ENCODE results near the gene ATP6V1G2.
A peak's percentile ranks its signal among the peaks of the same experiment; 100 is the strongest.

ATP6V1G2 gene

GRCh38 chr6:31579546-31580437 is 33.4 kb upstream of the ATP6V1G2 start:
- H3K18ac ChIP-seq (ENCODE audit: low read length) = no peak overlapping the region
- peak overlapping the region; percentile 3 for H2AK5ac ChIP-seq (ENCODE audit: low read length)
- no peaks in the 10 kb centered on the region for H3K36me3 ChIP-seq (ENCODE audit: control insufficient read depth in 1 of 2, insufficient read depth in 2 of 2, low read length in 2 of 2)
- peak overlapping the region; percentile 31 for H4K91ac ChIP-seq (ENCODE audit: low read depth, low read length)
- no peak overlapping the region for H2AFZ ChIP-seq (ENCODE audit: insufficient read depth, low read length, poor library complexity)
- H2BK12ac ChIP-seq (ENCODE audit: low read length) = peak overlapping the region; percentile 94
- WGBS (ENCODE audit: extremely low coverage, insufficient coverage, insufficient read length) = no CpG with 5 or more reads among the region's 8 CpGs
- H3K14ac ChIP-seq (ENCODE audit: low read length) = no peak overlapping the region
- no peak overlapping the region for H4K8ac ChIP-seq (ENCODE audit: low read depth, low read length)
- H3K9ac ChIP-seq (ENCODE audit: low read length) = no peak overlapping the region
- no peaks in the 10 kb centered on the region for H3K27me3 ChIP-seq (ENCODE audit: insufficient read depth, low read length)
- no peak overlapping the region for H3K23ac ChIP-seq (ENCODE audit: low read length)
- no peak overlapping the region for H3K27ac ChIP-seq (ENCODE audit: low read depth, low read length)
- H3K79me1 ChIP-seq (ENCODE audit: low read length) = peaks cover 39% of the 10 kb centered on the region
- H3K4me1 ChIP-seq (ENCODE audit: control insufficient read depth in 1 of 2, insufficient read depth in 2 of 2, low read length in 2 of 2) = peaks cover 47 to 53% of the 10 kb centered on the region in 2 experiments
- no peak overlapping the region for H3K4me3 ChIP-seq (ENCODE audit: low read depth, low read length)
- no peak overlapping the region for H2BK120ac ChIP-seq (ENCODE audit: insufficient read depth, low read length, poor library complexity)
- no peak for DNase-seq
- no peak overlapping the region for H4K12ac ChIP-seq (ENCODE audit: low read depth, low read length)
- no peak overlapping the region for H2BK5ac ChIP-seq (ENCODE audit: low read depth, low read length, poor library complexity)
- H3K4ac ChIP-seq (ENCODE audit: low read depth, low read length) = no peak overlapping the region
- peaks cover 6% of the 10 kb centered on the region for H3K79me2 ChIP-seq (ENCODE audit: control insufficient read depth, insufficient read depth, low read length, poor library complexity)
- no peaks in the 10 kb centered on the region for H3K9me3 ChIP-seq (ENCODE audit: insufficient read depth, low read depth, low read length)
- peak overlapping the region; percentile 63 for H3K4me2 ChIP-seq (ENCODE audit: low read length)

GRCh38 chr6:31579119-31579505 is 32.7 kb upstream of the ATP6V1G2 start:
- Histone ChIP-seq H3K4ac (ENCODE audit: low read depth, low read length) (no peak overlapping the region), H4K12ac (ENCODE audit: low read depth, low read length) (no peak overlapping the region), H3K4me1 (ENCODE audit: control insufficient read depth in 1 of 2, insufficient read depth in 2 of 2, low read length in 2 of 2) (peaks cover 53 to 60% of the 10 kb centered on the region in 2 experiments), H2BK5ac (ENCODE audit: low read depth, low read length, poor library complexity) (peak overlapping the region; percentile 68), H3K4me2 (ENCODE audit: low read length) (no peak overlapping the region), H2BK12ac (ENCODE audit: low read length) (peak overlapping the region; percentile 60), H4K8ac (ENCODE audit: low read depth, low read length) (no peak overlapping the region), H3K27me3 (ENCODE audit: insufficient read depth, low read length) (no peaks in the 10 kb centered on the region), H4K91ac (ENCODE audit: low read depth, low read length) (peak overlapping the region; percentile 23), H3K79me2 (ENCODE audit: control insufficient read depth, insufficient read depth, low read length, poor library complexity) (peaks cover 6% of the 10 kb centered on the region), H3K27ac (ENCODE audit: low read depth, low read length) (peak overlapping the region; percentile 66), H3K9me3 (ENCODE audit: insufficient read depth, low read depth, low read length) (no peaks in the 10 kb centered on the region), H3K79me1 (ENCODE audit: low read length) (peaks cover 45% of the 10 kb centered on the region), H2AFZ (ENCODE audit: insufficient read depth, low read length, poor library complexity) (no peak overlapping the region), H3K18ac (ENCODE audit: low read length) (no peak overlapping the region), H2AK5ac (ENCODE audit: low read length) (peak overlapping the region; percentile 14), H2BK120ac (ENCODE audit: insufficient read depth, low read length, poor library complexity) (peak overlapping the region; percentile 44), H3K4me3 (ENCODE audit: low read depth, low read length) (no peak overlapping the region), H3K9ac (ENCODE audit: low read length) (no peak overlapping the region), H3K36me3 (ENCODE audit: control insufficient read depth in 1 of 2, insufficient read depth in 2 of 2, low read length in 2 of 2) (no peaks in the 10 kb centered on the region), H3K23ac (ENCODE audit: low read length) (no peak overlapping the region), H3K14ac (ENCODE audit: low read length) (peak overlapping the region; percentile 20)
- WGBS (ENCODE audit: extremely low coverage, insufficient coverage, insufficient read length) = no CpG with 5 or more reads among the region's 3 CpGs
- no peak for DNase-seq

- Histone ChIP-seq H3K4ac (ENCODE audit: low read depth, low read length) (no peak overlapping the region), H2AFZ (ENCODE audit: insufficient read depth, low read length, poor library complexity) (no peak overlapping the region), H2AK5ac (ENCODE audit: low read length) (no peak overlapping the region), H3K9me3 (ENCODE audit: insufficient read depth, low read depth, low read length) (no peaks in the 10 kb centered on the region), H3K27ac (ENCODE audit: low read depth, low read length) (peak overlapping the region; percentile 73), H3K9ac (ENCODE audit: low read length) (no peak overlapping the region), H2BK120ac (ENCODE audit: insufficient read depth, low read length, poor library complexity) (peak overlapping the region; percentile 78), H3K23ac (ENCODE audit: low read length) (no peak overlapping the region), H3K4me1 (ENCODE audit: control insufficient read depth in 1 of 2, insufficient read depth in 2 of 2, low read length in 2 of 2) (peaks cover 58 to 65% of the 10 kb centered on the region in 2 experiments), H4K12ac (ENCODE audit: low read depth, low read length) (no peak overlapping the region), H3K36me3 (ENCODE audit: control insufficient read depth in 1 of 2, insufficient read depth in 2 of 2, low read length in 2 of 2) (no peaks in the 10 kb centered on the region), H3K18ac (ENCODE audit: low read length) (no peak overlapping the region), H3K79me1 (ENCODE audit: low read length) (peaks cover 47% of the 10 kb centered on the region), H3K79me2 (ENCODE audit: control insufficient read depth, insufficient read depth, low read length, poor library complexity) (peaks cover 6% of the 10 kb centered on the region), H3K14ac (ENCODE audit: low read length) (peak overlapping the region; percentile 12), H3K4me3 (ENCODE audit: low read depth, low read length) (no peak overlapping the region), H2BK5ac (ENCODE audit: low read depth, low read length, poor library complexity) (peak overlapping the region; percentile 68), H4K8ac (ENCODE audit: low read depth, low read length) (no peak overlapping the region), H4K91ac (ENCODE audit: low read depth, low read length) (peak overlapping the region; percentile 64), H3K4me2 (ENCODE audit: low read length) (peak overlapping the region; percentile 20), H2BK12ac (ENCODE audit: low read length) (peak overlapping the region; percentile 60), H3K27me3 (ENCODE audit: insufficient read depth, low read length) (no peaks in the 10 kb centered on the region)
- peak; percentile 77 to 81 for DNase-seq
- WGBS (ENCODE audit: extremely low coverage, insufficient coverage, insufficient read length) = no CpG with 5 or more reads among the region's 12 CpGs
Measured at GRCh38 chr6:31578184-31579118, 32.0 kb upstream of the ATP6V1G2 start.

- Histone ChIP-seq H3K27ac (ENCODE audit: low read depth, low read length) (no peak overlapping the region), H3K79me1 (ENCODE audit: low read length) (peaks cover 50% of the 10 kb centered on the region), H3K18ac (ENCODE audit: low read length) (peak overlapping the region; percentile 70), H3K4me3 (ENCODE audit: low read depth, low read length) (no peak overlapping the region), H3K9ac (ENCODE audit: low read length) (no peak overlapping the region), H3K9me3 (ENCODE audit: insufficient read depth, low read depth, low read length) (no peaks in the 10 kb centered on the region), H3K4me2 (ENCODE audit: low read length) (no peak overlapping the region), H3K79me2 (ENCODE audit: control insufficient read depth, insufficient read depth, low read length, poor library complexity) (peaks cover 6% of the 10 kb centered on the region), H2BK120ac (ENCODE audit: insufficient read depth, low read length, poor library complexity) (peak overlapping the region; percentile 65), H3K36me3 (ENCODE audit: control insufficient read depth in 1 of 2, insufficient read depth in 2 of 2, low read length in 2 of 2) (no peaks in the 10 kb centered on the region), H3K23ac (ENCODE audit: low read length) (no peak overlapping the region), H4K8ac (ENCODE audit: low read depth, low read length) (peak overlapping the region; percentile 12), H3K4ac (ENCODE audit: low read depth, low read length) (no peak overlapping the region), H2BK12ac (ENCODE audit: low read length) (peak overlapping the region; percentile 58), H2AK5ac (ENCODE audit: low read length) (peak overlapping the region; percentile 19), H4K12ac (ENCODE audit: low read depth, low read length) (no peak overlapping the region), H2AFZ (ENCODE audit: insufficient read depth, low read length, poor library complexity) (no peak overlapping the region), H3K4me1 (ENCODE audit: control insufficient read depth in 1 of 2, insufficient read depth in 2 of 2, low read length in 2 of 2) (peaks cover 60 to 70% of the 10 kb centered on the region in 2 experiments), H3K27me3 (ENCODE audit: insufficient read depth, low read length) (no peaks in the 10 kb centered on the region), H3K14ac (ENCODE audit: low read length) (peak overlapping the region; percentile 41), H2BK5ac (ENCODE audit: low read depth, low read length, poor library complexity) (peak overlapping the region; percentile 49), H4K91ac (ENCODE audit: low read depth, low read length) (peak overlapping the region; percentile 75)
- no peak for DNase-seq
- WGBS (ENCODE audit: extremely low coverage, insufficient coverage, insufficient read length) = no CpG with 5 or more reads among the region's 3 CpGs
Measured at GRCh38 chr6:31577579-31577966, 31.2 kb upstream of the ATP6V1G2 start.

Data from trophoblast cell (in vitro differentiated cells and primary cell).